HepG2 (cell line): Measurements from ENCODE around the gene TECTB. TPM values are rescaled to one million over a fixed set of nuclear protein-coding genes. Genes with fewer than 3 reads are reported as not detected.

Source experiments
- ATAC-seq: fragments of 200-7000 bp; cut with Tn5 transposase; 3 replicates; pipeline ENCODE4 v1.9.1; 2020; ENCODE audit warnings: mild to moderate bottlenecking, moderate library complexity
- BruUV-seq: library from RNA; stranded (reverse); fragments of 400-500 nt; replicated peaks from 2 replicates; lab custom pipeline; 2021; lab: Mats Ljungman, UMichigan
- CTCF ChIA-PET: fragments of 300-600 bp; formaldehyde crosslinking; extraction: SDS; loops from one replicate; lab custom pipeline; 2021; ENCODE audit warnings: low total read pairs, inconsistent platforms, low intra/inter-chr PET ratio; lab: Yijun Ruan, JAX
- POLR2A ChIA-PET: fragments of 350-600 bp; sonication (Branson Sonifier 250); formaldehyde crosslinking; loops from one replicate; lab custom pipeline; 2020; ENCODE audit warnings: antibody characterized with exemption, inconsistent platforms; lab: Yijun Ruan, JAX
- DNase-seq: peaks from one replicate; pipeline ENCODE4 v3.0.0-alpha.2; 2015; ENCODE audit warnings: low spot score
- FAIRE-seq: peaks from 3 replicates; lab custom pipeline; 2011; peaks lifted over from hg19 to GRCh38; lab: Jason Lieb, UNC
- H2AFZ ChIP-seq: one replicate; pipeline ENCODE4 v1.6.1; 2011; ENCODE audit warnings: low read length, inconsistent platforms
- H3K27ac ChIP-seq: fragments of 300-600 bp; 3 replicates; pipeline ENCODE4 v1.8.0; 2011; ENCODE audit warnings: mixed run types, mild to moderate bottlenecking, mixed read lengths, low read length, inconsistent platforms; ENCODE audit not compliant: insufficient read depth; ENCODE audit errors: extremely low read length
- H3K27me3 ChIP-seq, 2 experiments: fragments of 200-600 bp in 1 of 2; 2 replicates in 1 of 2; 3 replicates in 1 of 2; pipeline versions ENCODE4 v1.6.0 to v1.8.0; 2011; ENCODE audit warnings: low read length in 2 of 2, mild to moderate bottlenecking in 2 of 2, moderate library complexity in 2 of 2, inconsistent platforms in 1 of 2; ENCODE audit not compliant: insufficient read depth in 2 of 2, control insufficient read depth in 1 of 2
- H3K36me3 ChIP-seq, 2 experiments: fragments of 200-600 bp in 1 of 2; replicated peaks in 1 of 2; 2 replicates in 1 of 2; 3 replicates in 1 of 2; pipeline versions ENCODE4 v1.5.1 to v1.8.0; 2011; ENCODE audit warnings: low read length in 2 of 2, inconsistent platforms in 1 of 2; ENCODE audit not compliant: insufficient read depth in 2 of 2, control insufficient read depth in 1 of 2
- H3K4me1 ChIP-seq: 2 replicates; pipeline ENCODE4 v1.5.1; 2012; ENCODE audit warnings: low read length, inconsistent platforms; ENCODE audit not compliant: insufficient read depth
- H3K4me2 ChIP-seq: 2 replicates; pipeline ENCODE4 v1.6.0; 2011; ENCODE audit warnings: low read depth, low read length, inconsistent platforms
- H3K4me3 ChIP-seq, 3 experiments: fragments of 200-600 bp in 1 of 3; sonication (generic), shearing (Covaris generic) in 1 of 3; replicated peaks in 1 of 3; 2 replicates each; pipeline ENCODE4 v1.5.1; 2011 to 2016; ENCODE audit warnings: low read length in 3 of 3, inconsistent platforms in 2 of 3, low read depth in 2 of 3, mild to moderate bottlenecking in 2 of 3, control low read depth in 1 of 3, mixed read lengths in 1 of 3; ENCODE audit not compliant: insufficient read depth in 1 of 3
- H3K79me2 ChIP-seq: one replicate; pipeline ENCODE4 v1.6.1; 2011; ENCODE audit warnings: low read length, inconsistent platforms; ENCODE audit not compliant: insufficient read depth
- H3K9ac ChIP-seq: 2 replicates; pipeline ENCODE4 v1.6.0; 2011; ENCODE audit warnings: mild to moderate bottlenecking, low read depth, low read length, inconsistent platforms; ENCODE audit not compliant: insufficient read depth
- H3K9me3 ChIP-seq: 2 replicates; pipeline ENCODE4 v1.5.1; 2012; ENCODE audit warnings: mild to moderate bottlenecking, low read length
- H4K20me1 ChIP-seq: 2 replicates; pipeline ENCODE4 v1.6.0; 2011; ENCODE audit warnings: inconsistent platforms, mild to moderate bottlenecking, low read length, moderate library complexity; ENCODE audit not compliant: insufficient read depth
- ATF7-NPFF ChIP-seq: sonication (generic); formaldehyde crosslinking; IDR thresholded peaks from 2 replicates; pipeline ENCODE4 v1.8.1; 2023; ENCODE audit warnings: mild to moderate bottlenecking, low read depth, missing genetic modification reagents, moderate library complexity
- HNF1A ChIP-seq, 2 experiments: sonication (generic) in 1 of 2; formaldehyde crosslinking in 1 of 2; IDR thresholded peaks; 2 replicates each; pipeline versions ENCODE4 v1.4.0 to v1.6.1; 2016 to 2020; ENCODE audit warnings: borderline replicate concordance in 1 of 2, low read depth in 1 of 2, mild to moderate bottlenecking in 1 of 2, missing genetic modification reagents in 1 of 2
- KMT2A ChIP-seq: sonication (generic); formaldehyde crosslinking; IDR thresholded peaks from 2 replicates; pipeline ENCODE4 v1.4.0; 2020; ENCODE audit warnings: missing genetic modification reagents
- NONO ChIP-seq, 2 experiments: fragments of 450-650 bp in 1 of 2; sonication (generic) in 1 of 2; formaldehyde crosslinking in 1 of 2; IDR thresholded peaks in 1 of 2; conservative IDR thresholded peaks in 1 of 2; 2 replicates each; pipeline versions ENCODE4 v1.6.1 to v1.8.0; 2017 to 2022; ENCODE audit warnings: mild to moderate bottlenecking in 1 of 2, missing genetic modification reagents in 1 of 2, moderate library complexity in 1 of 2
- RAD51 ChIP-seq: fragments of 450-650 bp; IDR thresholded peaks from 2 replicates; pipeline ENCODE4 v1.6.1; 2016; ENCODE audit warnings: borderline replicate concordance
- SMAD1 ChIP-seq: sonication (generic); formaldehyde crosslinking; IDR thresholded peaks from 2 replicates; pipeline ENCODE4 v1.4.0; 2020; ENCODE audit warnings: missing genetic modification reagents, low read depth, mild to moderate bottlenecking, borderline replicate concordance
- SMARCE1 ChIP-seq: fragments of 450-650 bp; IDR thresholded peaks from 2 replicates; pipeline ENCODE4 v1.6.1; 2017; ENCODE audit warnings: borderline replicate concordance
- ZHX1 ChIP-seq: sonication (generic); formaldehyde crosslinking; IDR thresholded peaks from 2 replicates; pipeline ENCODE4 v1.8.1; 2022; ENCODE audit warnings: low read depth, mild to moderate bottlenecking, missing genetic modification reagents
- ZNF253 ChIP-seq: sonication (generic); formaldehyde crosslinking; IDR thresholded peaks from 2 replicates; pipeline ENCODE4 v1.8.0; 2022; ENCODE audit warnings: mild to moderate bottlenecking, missing genetic modification reagents, borderline replicate concordance
- ZNF260 ChIP-seq: sonication (generic); formaldehyde crosslinking; IDR thresholded peaks from 2 replicates; pipeline ENCODE4 v1.4.0; 2020; ENCODE audit warnings: missing genetic modification reagents, low read depth, mild to moderate bottlenecking, borderline replicate concordance
- ZNF292 ChIP-seq: sonication (generic); formaldehyde crosslinking; IDR thresholded peaks from 2 replicates; pipeline ENCODE4 v1.8.1; 2022; ENCODE audit warnings: mild to moderate bottlenecking, low read depth, missing genetic modification reagents, borderline replicate concordance
- ZNF441 ChIP-seq: sonication (generic); formaldehyde crosslinking; IDR thresholded peaks from 2 replicates; pipeline ENCODE4 v1.7.0; 2021; ENCODE audit warnings: missing genetic modification reagents, borderline replicate concordance
- ZNF484 ChIP-seq: sonication (generic); formaldehyde crosslinking; IDR thresholded peaks from 2 replicates; pipeline ENCODE4 v1.5.1; 2020; ENCODE audit warnings: mild to moderate bottlenecking, low read depth, missing genetic modification reagents, borderline replicate concordance
- ZNF761 ChIP-seq: sonication (generic); formaldehyde crosslinking; conservative IDR thresholded peaks from 2 replicates; pipeline ENCODE4 v1.4.0; 2020; ENCODE audit warnings: mild to moderate bottlenecking, missing genetic modification reagents
- WGBS: methylation state at CpG from one replicate; pipeline ENCODE4 v1.1.6; 2017; ENCODE audit warnings: low lambda C conversion rate; 5-methylcytosine and 5-hydroxymethylcytosine counted together
- in situ Hi-C: cut with HindIII; loops from 2 replicates; pipeline ENCODE4 v1.10.0; 2017; ENCODE audit warnings: low pct_unique_long_range_greater_than_20kb; ENCODE audit not compliant: extremely low pct_ligation_motif_present
- intact Hi-C: fragments of 100-400 bp; cut with micrococcal nuclease; formaldehyde crosslinking; loops from one replicate; pipeline ENCODE4 v1.10.0; 2022; ENCODE audit not compliant: unreplicated experiment
- polyA plus RNA-seq, 8 experiments: library from polyadenylated mRNA; depleted of rRNA in 3 of 8; stranded (reverse) in 7 of 8; unstranded in 1 of 8; fragments of >200 nt; fragmentation: Illumina TruSeq in 4 of 8; extraction: Trizol in 4 of 8; gene quantifications; 2 replicates each; pipeline versions ENCODE4 v1.2.1 to v1.2.3, GENCODE V29; 2011 to 2016; ENCODE audit warnings: low read depth in 4 of 8, missing spikeins in 1 of 8, mixed read lengths in 1 of 8; ENCODE audit not compliant: insufficient read depth in 1 of 8
- total RNA-seq, 5 experiments: library from RNA; depleted of rRNA; stranded (reverse); fragments of >200 nt; fragmentation: Illumina TruSeq; extraction: Trizol; gene quantifications; 2 replicates each; pipeline ENCODE4 v1.2.3, GENCODE V29; 2016; ENCODE audit warnings: low read depth in 1 of 5
- TF ChIP-seq, protein P1 (sequence below): sonication (generic); formaldehyde crosslinking; IDR thresholded peaks from 2 replicates; pipeline ENCODE4 v1.4.0; 2020; ENCODE audit warnings: mild to moderate bottlenecking, missing genetic modification reagents, borderline replicate concordance

Gene TECTB
- total and polyA plus RNA-seq, 2 of the 13 experiments (the other 11 are each of a cell fraction or from before 2014, with no cell fraction given) = 0.78 to 1.8 TPM

GRCh38 chr10:112299456-112299855 is 16.3 kb downstream of the TECTB start:
- WGBS = 98% methylated on average over 15 of the region's 15 CpGs
- no peaks in the 10 kb centered on the region for H3K79me2 ChIP-seq
- no peaks in the 10 kb centered on the region for H3K36me3 ChIP-seq
- BruUV-seq = no TSS peak
- intact Hi-C loops (no loop called here), in situ Hi-C loops (no loop called here)
- DNase-seq (no peak), FAIRE-seq (no peak), ATAC-seq (no peak)
- no peak overlapping the region for H2AFZ ChIP-seq
- H3K9me3 ChIP-seq = no peaks in the 10 kb centered on the region
- H3K4me2 ChIP-seq = no peak overlapping the region
- H4K20me1 ChIP-seq = no peaks in the 10 kb centered on the region
- H3K27ac ChIP-seq = no peak overlapping the region
- no peak overlapping the region for H3K4me3 ChIP-seq
- H3K4me1 ChIP-seq = peaks cover 97% of the 10 kb centered on the region
- ChIA-PET POLR2A (interaction anchor here (0.7 kb wide), 1 partner anchor 38 kb away, joined by 4 read pairs; no protein-coding TSS in a partner anchor), CTCF (no interaction called here)
- H3K9ac ChIP-seq = no peak overlapping the region
- no peaks in the 10 kb centered on the region for H3K27me3 ChIP-seq
- TF ChIP-seq ZNF761 (CRISPR knock-in tag) (no peak), ZNF484 (CRISPR knock-in tag) (no peak), RAD51 (no peak), ZNF253 (CRISPR knock-in tag) (no peak), ZHX1 (CRISPR knock-in tag) (no peak), SMAD1 (CRISPR knock-in tag) (no peak), KMT2A (CRISPR knock-in tag) (no peak), ATF7-NPFF (CRISPR knock-in tag) (no peak), NONO (IDR thresholded peaks at IDR 0.05) (no peak), NONO (CRISPR knock-in tag; conservative IDR thresholded peaks at IDR 0.05) (no peak), ZNF292 (no peak), HNF1A (IDR thresholded peaks at IDR 0.05; ENCODE audit: low read depth) (no peak), HNF1A (CRISPR knock-in tag; IDR thresholded peaks at IDR 0.05; ENCODE audit: borderline replicate concordance) (no peak), ZNF441 (CRISPR knock-in tag) (no peak), ZNF260 (no peak), SMARCE1 (no peak)
- TF ChIP-seq, protein P1, sequence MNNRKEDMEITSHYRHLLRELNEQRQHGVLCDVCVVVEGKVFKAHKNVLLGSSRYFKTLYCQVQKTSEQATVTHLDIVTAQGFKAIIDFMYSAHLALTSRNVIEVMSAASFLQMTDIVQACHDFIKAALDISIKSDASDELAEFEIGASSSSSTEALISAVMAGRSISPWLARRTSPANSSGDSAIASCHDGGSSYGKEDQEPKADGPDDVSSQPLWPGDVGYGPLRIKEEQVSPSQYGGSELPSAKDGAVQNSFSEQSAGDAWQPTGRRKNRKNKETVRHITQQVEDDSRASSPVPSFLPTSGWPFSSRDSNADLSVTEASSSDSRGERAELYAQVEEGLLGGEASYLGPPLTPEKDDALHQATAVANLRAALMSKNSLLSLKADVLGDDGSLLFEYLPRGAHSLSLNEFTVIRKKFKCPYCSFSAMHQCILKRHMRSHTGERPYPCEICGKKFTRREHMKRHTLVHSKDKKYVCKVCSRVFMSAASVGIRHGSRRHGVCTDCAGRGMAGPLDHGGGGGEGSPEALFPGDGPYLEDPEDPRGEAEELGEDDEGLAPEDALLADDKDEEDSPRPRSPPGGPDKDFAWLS (CRISPR knock-in tag) = no peak
